ENCODE results near the gene CADM2.

DNA sequence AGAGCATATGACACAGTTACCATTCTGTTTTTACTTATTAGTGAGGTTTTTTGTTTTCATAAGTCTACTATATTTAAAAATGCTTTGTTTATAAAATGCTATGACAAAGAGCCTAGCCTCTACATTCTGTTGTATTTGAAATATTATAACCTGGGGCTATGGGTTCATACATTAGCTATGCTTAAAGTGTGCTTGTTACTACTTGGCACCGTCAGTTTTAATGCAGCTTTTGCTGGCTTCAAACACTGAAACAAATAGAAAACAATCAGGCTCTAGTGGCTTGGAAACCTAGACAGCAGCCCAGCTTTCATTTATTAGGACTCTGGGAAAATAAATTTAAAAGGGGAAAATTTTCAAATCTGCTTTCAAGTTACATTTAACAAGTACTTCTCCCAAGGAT is 635.9 kb downstream of the CADM2 start:
- TF ChIP-seq, protein P1, sequence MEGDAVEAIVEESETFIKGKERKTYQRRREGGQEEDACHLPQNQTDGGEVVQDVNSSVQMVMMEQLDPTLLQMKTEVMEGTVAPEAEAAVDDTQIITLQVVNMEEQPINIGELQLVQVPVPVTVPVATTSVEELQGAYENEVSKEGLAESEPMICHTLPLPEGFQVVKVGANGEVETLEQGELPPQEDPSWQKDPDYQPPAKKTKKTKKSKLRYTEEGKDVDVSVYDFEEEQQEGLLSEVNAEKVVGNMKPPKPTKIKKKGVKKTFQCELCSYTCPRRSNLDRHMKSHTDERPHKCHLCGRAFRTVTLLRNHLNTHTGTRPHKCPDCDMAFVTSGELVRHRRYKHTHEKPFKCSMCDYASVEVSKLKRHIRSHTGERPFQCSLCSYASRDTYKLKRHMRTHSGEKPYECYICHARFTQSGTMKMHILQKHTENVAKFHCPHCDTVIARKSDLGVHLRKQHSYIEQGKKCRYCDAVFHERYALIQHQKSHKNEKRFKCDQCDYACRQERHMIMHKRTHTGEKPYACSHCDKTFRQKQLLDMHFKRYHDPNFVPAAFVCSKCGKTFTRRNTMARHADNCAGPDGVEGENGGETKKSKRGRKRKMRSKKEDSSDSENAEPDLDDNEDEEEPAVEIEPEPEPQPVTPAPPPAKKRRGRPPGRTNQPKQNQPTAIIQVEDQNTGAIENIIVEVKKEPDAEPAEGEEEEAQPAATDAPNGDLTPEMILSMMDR (IDR thresholded peaks at IDR 0.05), result no peak
- no peak for TF ChIP-seq ZFX (IDR thresholded peaks at IDR 0.05; ENCODE audit: borderline replicate concordance)
